Measurements from ENCODE around the gene MPPED2. TPM values are rescaled to one million over a fixed set of nuclear protein-coding genes. Genes with fewer than 3 reads are reported as not detected.

MPPED2 gene
- total and polyA plus RNA-seq, 2 of the 13 experiments (the other 11 are each of a cell fraction or from before 2014, with no cell fraction given), result not detected

DNA sequence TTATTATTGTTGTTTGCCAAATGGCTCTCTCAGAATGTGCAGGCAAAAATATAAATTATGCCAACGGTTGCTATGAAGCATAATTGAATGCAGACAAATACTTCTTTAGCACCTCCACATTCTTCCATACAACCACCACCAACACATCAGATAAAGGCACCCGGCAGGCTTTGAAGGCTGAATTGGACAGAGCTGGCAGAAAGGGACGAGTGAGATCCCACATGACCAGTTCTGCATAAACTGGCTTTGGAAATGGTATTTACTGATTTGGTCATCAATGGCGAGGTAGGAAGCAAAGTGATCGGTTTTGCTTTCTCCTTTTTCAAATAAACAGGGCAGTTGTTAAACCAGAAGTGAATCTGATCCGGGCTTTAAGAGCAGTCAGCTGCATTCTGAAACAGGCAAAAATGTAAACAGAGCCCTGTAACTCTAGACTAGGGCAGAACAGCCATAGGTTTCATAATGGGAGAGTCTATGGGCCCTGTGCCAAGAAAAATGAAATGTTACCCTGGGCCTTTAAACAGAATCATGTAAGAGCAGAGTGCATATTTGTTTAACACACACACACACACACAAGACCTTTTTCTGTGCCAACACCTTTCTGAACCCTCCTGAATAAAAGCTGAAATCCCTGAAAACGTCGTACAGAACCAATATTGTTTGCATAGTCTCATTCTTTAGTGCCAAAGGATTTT is 97.7 kb downstream of the MPPED2 start (continued):
- TF ChIP-seq GABPB1 (CRISPR knock-in tag; IDR thresholded peaks at IDR 0.05) (no peak), NPAS2 (CRISPR knock-in tag; IDR thresholded peaks at IDR 0.05; ENCODE audit: borderline replicate concordance) (no peak), ZNF724P (CRISPR knock-in tag; IDR thresholded peaks at IDR 0.05; ENCODE audit: borderline replicate concordance) (no peak), KDM1A (CRISPR knock-in tag; IDR thresholded peaks at IDR 0.05) (no peak), KDM3A (CRISPR knock-in tag; IDR thresholded peaks at IDR 0.05; ENCODE audit: low read depth) (no peak), CHD2 (IDR thresholded peaks at IDR 0.05; ENCODE audit: low read depth, low read length) (no peak), HOXD1 (CRISPR knock-in tag; IDR thresholded peaks at IDR 0.05) (no peak), ZNF776 (CRISPR knock-in tag; IDR thresholded peaks at IDR 0.05) (no peak), ZNF790 (CRISPR knock-in tag; IDR thresholded peaks at IDR 0.05; ENCODE audit: borderline replicate concordance) (no peak), SKI (IDR thresholded peaks at IDR 0.05; ENCODE audit: partially characterized antibody) (no peak), PCBP1 (IDR thresholded peaks at IDR 0.05; ENCODE audit: borderline replicate concordance, low read depth, low read length) (no peak), SOX5 (CRISPR knock-in tag; IDR thresholded peaks at IDR 0.05; ENCODE audit: borderline replicate concordance) (peak; percentile 64; the same call in 1 of the 2 replicates), SP140L (CRISPR knock-in tag; IDR thresholded peaks at IDR 0.05; ENCODE audit: borderline replicate concordance) (0 out of 2 replicates have a peak, but pooled peaks have one; percentile 28), ELF4 (CRISPR knock-in tag; IDR thresholded peaks at IDR 0.05; ENCODE audit: borderline replicate concordance) (no peak), MIER2 (CRISPR knock-in tag; IDR thresholded peaks at IDR 0.05) (no peak), MEIS1 (CRISPR knock-in tag; IDR thresholded peaks at IDR 0.05; ENCODE audit: borderline replicate concordance) (no peak), TBL1XR1 (IDR thresholded peaks at IDR 0.05; ENCODE audit: borderline replicate concordance, low read length, partially characterized antibody) (peak; percentile 43)
- TF ChIP-seq, protein P1, sequence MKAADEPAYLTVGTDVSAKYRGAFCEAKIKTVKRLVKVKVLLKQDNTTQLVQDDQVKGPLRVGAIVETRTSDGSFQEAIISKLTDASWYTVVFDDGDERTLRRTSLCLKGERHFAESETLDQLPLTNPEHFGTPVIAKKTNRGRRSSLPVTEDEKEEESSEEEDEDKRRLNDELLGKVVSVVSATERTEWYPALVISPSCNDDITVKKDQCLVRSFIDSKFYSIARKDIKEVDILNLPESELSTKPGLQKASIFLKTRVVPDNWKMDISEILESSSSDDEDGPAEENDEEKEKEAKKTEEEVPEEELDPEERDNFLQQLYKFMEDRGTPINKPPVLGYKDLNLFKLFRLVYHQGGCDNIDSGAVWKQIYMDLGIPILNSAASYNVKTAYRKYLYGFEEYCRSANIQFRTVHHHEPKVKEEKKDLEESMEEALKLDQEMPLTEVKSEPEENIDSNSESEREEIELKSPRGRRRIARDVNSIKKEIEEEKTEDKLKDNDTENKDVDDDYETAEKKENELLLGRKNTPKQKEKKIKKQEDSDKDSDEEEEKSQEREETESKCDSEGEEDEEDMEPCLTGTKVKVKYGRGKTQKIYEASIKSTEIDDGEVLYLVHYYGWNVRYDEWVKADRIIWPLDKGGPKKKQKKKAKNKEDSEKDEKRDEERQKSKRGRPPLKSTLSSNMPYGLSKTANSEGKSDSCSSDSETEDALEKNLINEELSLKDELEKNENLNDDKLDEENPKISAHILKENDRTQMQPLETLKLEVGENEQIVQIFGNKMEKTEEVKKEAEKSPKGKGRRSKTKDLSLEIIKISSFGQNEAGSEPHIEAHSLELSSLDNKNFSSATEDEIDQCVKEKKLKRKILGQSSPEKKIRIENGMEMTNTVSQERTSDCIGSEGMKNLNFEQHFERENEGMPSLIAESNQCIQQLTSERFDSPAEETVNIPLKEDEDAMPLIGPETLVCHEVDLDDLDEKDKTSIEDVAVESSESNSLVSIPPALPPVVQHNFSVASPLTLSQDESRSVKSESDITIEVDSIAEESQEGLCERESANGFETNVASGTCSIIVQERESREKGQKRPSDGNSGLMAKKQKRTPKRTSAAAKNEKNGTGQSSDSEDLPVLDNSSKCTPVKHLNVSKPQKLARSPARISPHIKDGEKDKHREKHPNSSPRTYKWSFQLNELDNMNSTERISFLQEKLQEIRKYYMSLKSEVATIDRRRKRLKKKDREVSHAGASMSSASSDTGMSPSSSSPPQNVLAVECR (CRISPR knock-in tag; IDR thresholded peaks at IDR 0.05; ENCODE audit: borderline replicate concordance), result no peak; the same call in 1 of the 2 replicates
- TF ChIP-seq, protein P2, sequence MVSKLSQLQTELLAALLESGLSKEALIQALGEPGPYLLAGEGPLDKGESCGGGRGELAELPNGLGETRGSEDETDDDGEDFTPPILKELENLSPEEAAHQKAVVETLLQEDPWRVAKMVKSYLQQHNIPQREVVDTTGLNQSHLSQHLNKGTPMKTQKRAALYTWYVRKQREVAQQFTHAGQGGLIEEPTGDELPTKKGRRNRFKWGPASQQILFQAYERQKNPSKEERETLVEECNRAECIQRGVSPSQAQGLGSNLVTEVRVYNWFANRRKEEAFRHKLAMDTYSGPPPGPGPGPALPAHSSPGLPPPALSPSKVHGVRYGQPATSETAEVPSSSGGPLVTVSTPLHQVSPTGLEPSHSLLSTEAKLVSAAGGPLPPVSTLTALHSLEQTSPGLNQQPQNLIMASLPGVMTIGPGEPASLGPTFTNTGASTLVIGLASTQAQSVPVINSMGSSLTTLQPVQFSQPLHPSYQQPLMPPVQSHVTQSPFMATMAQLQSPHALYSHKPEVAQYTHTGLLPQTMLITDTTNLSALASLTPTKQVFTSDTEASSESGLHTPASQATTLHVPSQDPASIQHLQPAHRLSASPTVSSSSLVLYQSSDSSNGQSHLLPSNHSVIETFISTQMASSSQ (IDR thresholded peaks at IDR 0.05; ENCODE audit: low read depth), result no peak
- TF ChIP-seq, protein P2 (CRISPR knock-in tag; IDR thresholded peaks at IDR 0.05; ENCODE audit: borderline replicate concordance), result peak; percentile 45; the same call in 1 of the 2 replicates
- TF ChIP-seq, protein P3, sequence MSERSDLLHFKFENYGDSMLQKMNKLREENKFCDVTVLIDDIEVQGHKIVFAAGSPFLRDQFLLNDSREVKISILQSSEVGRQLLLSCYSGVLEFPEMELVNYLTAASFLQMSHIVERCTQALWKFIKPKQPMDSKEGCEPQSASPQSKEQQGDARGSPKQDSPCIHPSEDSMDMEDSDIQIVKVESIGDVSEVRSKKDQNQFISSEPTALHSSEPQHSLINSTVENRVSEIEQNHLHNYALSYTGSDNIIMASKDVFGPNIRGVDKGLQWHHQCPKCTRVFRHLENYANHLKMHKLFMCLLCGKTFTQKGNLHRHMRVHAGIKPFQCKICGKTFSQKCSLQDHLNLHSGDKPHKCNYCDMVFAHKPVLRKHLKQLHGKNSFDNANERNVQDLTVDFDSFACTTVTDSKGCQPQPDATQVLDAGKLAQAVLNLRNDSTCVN (CRISPR knock-in tag; IDR thresholded peaks at IDR 0.05; ENCODE audit: borderline replicate concordance), result no peak
